ENCODE data around the gene GPC2.
"Not testable (repeated sequence)": the region's sequence is repeated elsewhere in the genome, so short reads cannot be mapped to it uniquely, and the experiment has no call there.

The GPC2 gene

GRCh38 chr7:100177045-100178001 is at the start of gene GPC2, which contains the start of gene STAG3:
GPC2 (minus strand) TSS chr7:100177381; CDS start chr7:100177199, 182 bp downstream.
STAG3 (plus strand) TSS chr7:100177918; CDS start chr7:100180557, 2,639 bp downstream.
- peak; percentile 98 to 99 (median 98) for DNase-seq

GRCh38 chr7:100224891-100225290 is 47.7 kb upstream of the GPC2 start:
- DNase-seq = not testable (repeated sequence)

- not testable (repeated sequence) for DNase-seq
Observed at GRCh38 chr7:100223376-100223927, 46.3 kb upstream of the GPC2 start.

GRCh38 chr7:100222445-100223132 is 45.4 kb upstream of the GPC2 start:
- no peak for DNase-seq

- DNase-seq = no peak
Observed at GRCh38 chr7:100221767-100222444, 44.7 kb upstream of the GPC2 start.

GRCh38 chr7:100221231-100221718 is 44.1 kb upstream of the GPC2 start:
- no peak for DNase-seq

- DNase-seq = no peak
Observed at GRCh38 chr7:100220586-100221230, 43.5 kb upstream of the GPC2 start.

- DNase-seq = not testable (repeated sequence)
Observed at GRCh38 chr7:100219801-100220585, 42.8 kb upstream of the GPC2 start, which contains the start of gene PVRIG. PVRIG (plus strand) TSS chr7:100219949; CDS start chr7:100219971, 22 bp downstream.

GRCh38 chr7:100219271-100219737 is 42.1 kb upstream of the GPC2 start:
- no peak for DNase-seq

GRCh38 chr7:100217934-100218333 is 40.8 kb upstream of the GPC2 start:
- DNase-seq = peak in 2 of 3 donors; percentile 11 to 15

GRCh38 chr7:100215895-100216294 is 38.7 kb upstream of the GPC2 start:
- DNase-seq = no peak

GRCh38 chr7:100214356-100214755 is 37.2 kb upstream of the GPC2 start:
- DNase-seq = not testable (repeated sequence)

- DNase-seq = no peak
Observed at GRCh38 chr7:100213672-100214071, 36.5 kb upstream of the GPC2 start.

GRCh38 chr7:100212631-100213286 is 35.6 kb upstream of the GPC2 start:
- no peak for DNase-seq

- DNase-seq = no peak
Observed at GRCh38 chr7:100211342-100211780, 34.2 kb upstream of the GPC2 start.

- no peak for DNase-seq
Observed at GRCh38 chr7:100210805-100211204, 33.6 kb upstream of the GPC2 start.

GRCh38 chr7:100209493-100209892 is 32.3 kb upstream of the GPC2 start:
- no peak for DNase-seq

- DNase-seq = no peak
Observed at GRCh38 chr7:100208911-100209408, 31.8 kb upstream of the GPC2 start.

GRCh38 chr7:100204454-100204853 is 27.3 kb upstream of the GPC2 start:
- DNase-seq = no peak

- no peak for DNase-seq
Observed at GRCh38 chr7:100200693-100201092, 23.5 kb upstream of the GPC2 start.
